Neural progenitor cell (in vitro differentiated cells): ENCODE data around the gene FAM193B.

Experiments
- EZH2 ChIP-seq: fragments of 200-600 bp; sonication (generic); IDR thresholded peaks from 2 replicates; pipeline ENCODE4 v1.6.1; 2017; ENCODE audit warnings: antibody characterized with exemption, mild to moderate bottlenecking, moderate library complexity
- TF ChIP-seq, protein P1 (sequence below): fragments of 200-600 bp; sonication (generic); IDR thresholded peaks from 2 replicates; pipeline ENCODE4 v1.5.1; 2017; ENCODE audit warnings: antibody characterized with exemption, mild to moderate bottlenecking

- TF ChIP-seq, protein P1, sequence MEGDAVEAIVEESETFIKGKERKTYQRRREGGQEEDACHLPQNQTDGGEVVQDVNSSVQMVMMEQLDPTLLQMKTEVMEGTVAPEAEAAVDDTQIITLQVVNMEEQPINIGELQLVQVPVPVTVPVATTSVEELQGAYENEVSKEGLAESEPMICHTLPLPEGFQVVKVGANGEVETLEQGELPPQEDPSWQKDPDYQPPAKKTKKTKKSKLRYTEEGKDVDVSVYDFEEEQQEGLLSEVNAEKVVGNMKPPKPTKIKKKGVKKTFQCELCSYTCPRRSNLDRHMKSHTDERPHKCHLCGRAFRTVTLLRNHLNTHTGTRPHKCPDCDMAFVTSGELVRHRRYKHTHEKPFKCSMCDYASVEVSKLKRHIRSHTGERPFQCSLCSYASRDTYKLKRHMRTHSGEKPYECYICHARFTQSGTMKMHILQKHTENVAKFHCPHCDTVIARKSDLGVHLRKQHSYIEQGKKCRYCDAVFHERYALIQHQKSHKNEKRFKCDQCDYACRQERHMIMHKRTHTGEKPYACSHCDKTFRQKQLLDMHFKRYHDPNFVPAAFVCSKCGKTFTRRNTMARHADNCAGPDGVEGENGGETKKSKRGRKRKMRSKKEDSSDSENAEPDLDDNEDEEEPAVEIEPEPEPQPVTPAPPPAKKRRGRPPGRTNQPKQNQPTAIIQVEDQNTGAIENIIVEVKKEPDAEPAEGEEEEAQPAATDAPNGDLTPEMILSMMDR, result no peak
- no peak for TF ChIP-seq EZH2
Observed at GRCh38 chr5:177486256-177486655, 68.1 kb downstream of the FAM193B start.
